Transverse colon (tissue), 4 donors: ENCODE results near the gene SMOC1. TPM values are rescaled to one million over a fixed set of nuclear protein-coding genes. Genes with fewer than 3 reads are reported as not detected.
A peak's percentile ranks its signal among the peaks of the same experiment; 100 is the strongest.

Source experiments
- DNase-seq: peaks from one replicate; pipeline ENCODE4 v3.0.0-alpha.2; 2019
- H3K27ac ChIP-seq, 4 donors: fragments of 200-600 bp; sonication (generic); 2 replicates each; pipeline ENCODE4 v1.5.1; 2016 to 2018; ENCODE audit warnings: inconsistent platforms in 4 of 4
- H3K27me3 ChIP-seq: fragments of 200-600 bp; sonication (generic); 2 replicates; pipeline ENCODE4 v1.5.1; 2017; ENCODE audit warnings: inconsistent platforms
- H3K36me3 ChIP-seq, 4 donors: fragments of 200-600 bp; sonication (generic); 2 replicates each; pipeline ENCODE4 v1.5.1; 2017 to 2019; ENCODE audit warnings: inconsistent platforms in 4 of 4
- H3K4me1 ChIP-seq, 4 donors: fragments of 200-600 bp; sonication (generic); 2 replicates each; pipeline ENCODE4 v1.5.1; 2017 to 2020; ENCODE audit warnings: inconsistent platforms in 4 of 4
- H3K4me3 ChIP-seq, 4 donors: fragments of 200-600 bp; sonication (generic); 1 replicate in 1 of 4; 2 replicates in 3 of 4; pipeline versions ENCODE4 v1.5.1 to v1.6.1; 2017 to 2019; ENCODE audit warnings: inconsistent platforms in 4 of 4
- H3K9me3 ChIP-seq, 2 donors: fragments of 200-600 bp; sonication (generic); 2 replicates each; pipeline ENCODE4 v1.5.1; 2017 to 2019; ENCODE audit warnings: inconsistent platforms in 2 of 2
- EP300 ChIP-seq: sonication (generic); formaldehyde crosslinking; IDR thresholded peaks from one replicate; pipeline ENCODE4 v1.6.1; 2017; ENCODE audit warnings: antibody characterized with exemption, low read depth
- POLR2A ChIP-seq: fragments of 450-650 bp; IDR thresholded peaks from one replicate; pipeline ENCODE4 v1.6.1; 2016; ENCODE audit warnings: antibody characterized with exemption, mild to moderate bottlenecking, moderate library complexity
- POLR2AphosphoS5 ChIP-seq, 3 donors: sonication (generic); formaldehyde crosslinking; IDR thresholded peaks; one replicate each; pipeline ENCODE4 v1.6.1; 2016; ENCODE audit warnings: antibody characterized with exemption in 3 of 3
- WGBS, 2 donors: methylation state at CpG; one replicate each; pipeline ENCODE4 v1.1.5; 2018; ENCODE audit warnings: low coverage in 1 of 2; 5-methylcytosine and 5-hydroxymethylcytosine counted together
- in situ Hi-C, 4 donors: fragments of 200-750 bp; cut with MboI; loops; one replicate each; pipeline versions ENCODE4 v1.15.0 to v1.15.1; 2017; ENCODE audit warnings: low sequenced_read_pairs in 3 of 4, low pct_ligation_motif_present in 1 of 4, low pct_unique_long_range_greater_than_20kb in 1 of 4
- intact Hi-C: fragments of 100-400 bp; cut with DNase I; formaldehyde crosslinking; loops from one replicate; pipeline ENCODE4 v1.15.1; 2023; ENCODE audit warnings: low total_unique reads
- total RNA-seq, 4 donors: library from RNA; depleted of rRNA; stranded (reverse); fragments of >200 nt; gene quantifications; one replicate each; pipeline ENCODE4 v1.1.0, GENCODE V29; 2016
- TF ChIP-seq, protein P1 (sequence below), 5 experiments: fragments of 200-600 bp in 3 of 5; fragments of 450-650 bp in 2 of 5; sonication (generic) in 3 of 5; IDR thresholded peaks; 1 replicate in 2 of 5; 2 replicates in 3 of 5; pipeline ENCODE4 v1.5.1; 2016 to 2017; ENCODE audit warnings: antibody characterized with exemption in 5 of 5, inconsistent platforms in 3 of 5, mild to moderate bottlenecking in 2 of 5, moderate library complexity in 1 of 5

The SMOC1 gene
- total RNA-seq, 4 donors from 2014 or later: 0.82 to 1.3 TPM; not detected in 2

DNA sequence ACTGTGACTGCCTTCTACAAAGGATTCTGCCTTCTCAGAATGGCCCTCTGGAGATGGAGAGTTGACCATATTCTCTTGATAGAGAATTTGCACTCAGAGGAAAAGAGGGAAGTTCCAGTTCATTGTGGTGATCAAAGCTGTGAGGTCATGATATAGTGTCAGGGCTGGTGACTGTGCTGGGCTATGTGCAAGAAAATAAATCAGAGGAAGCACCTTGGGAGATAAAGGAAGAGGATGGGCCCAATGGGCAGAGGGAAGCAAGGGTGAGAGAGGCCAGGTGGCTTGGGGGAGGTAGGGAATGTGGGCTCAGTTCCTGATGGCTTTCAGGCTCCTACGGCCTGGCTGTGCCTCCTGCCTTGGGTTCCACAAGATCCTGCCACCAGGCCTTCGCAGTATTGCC, 163.8 kb downstream of the SMOC1 start:
- in situ Hi-C loops (no loop called here), intact Hi-C loops (no loop called here)
- DNase-seq: no peak
- no peak overlapping the region for H3K27ac ChIP-seq
- peaks cover 8% of the 10 kb centered on the region for H3K27me3 ChIP-seq
- H3K9me3 ChIP-seq: no peaks in the 10 kb centered on the region
- H3K4me3 ChIP-seq: no peak overlapping the region
- 50 to 83% methylated on average over 1 to 2 of the region's 2 CpGs for WGBS, 2 donors
- no peaks in the 10 kb centered on the region for H3K36me3 ChIP-seq
- H3K4me1 ChIP-seq: peaks cover 0 to 7% (median 3%) of the 10 kb centered on the region in 4 donors
- TF ChIP-seq POLR2A (no peak), EP300 (no peak), POLR2AphosphoS5 (IDR thresholded peaks at IDR 0.05) (no peak)
- TF ChIP-seq, protein P1, sequence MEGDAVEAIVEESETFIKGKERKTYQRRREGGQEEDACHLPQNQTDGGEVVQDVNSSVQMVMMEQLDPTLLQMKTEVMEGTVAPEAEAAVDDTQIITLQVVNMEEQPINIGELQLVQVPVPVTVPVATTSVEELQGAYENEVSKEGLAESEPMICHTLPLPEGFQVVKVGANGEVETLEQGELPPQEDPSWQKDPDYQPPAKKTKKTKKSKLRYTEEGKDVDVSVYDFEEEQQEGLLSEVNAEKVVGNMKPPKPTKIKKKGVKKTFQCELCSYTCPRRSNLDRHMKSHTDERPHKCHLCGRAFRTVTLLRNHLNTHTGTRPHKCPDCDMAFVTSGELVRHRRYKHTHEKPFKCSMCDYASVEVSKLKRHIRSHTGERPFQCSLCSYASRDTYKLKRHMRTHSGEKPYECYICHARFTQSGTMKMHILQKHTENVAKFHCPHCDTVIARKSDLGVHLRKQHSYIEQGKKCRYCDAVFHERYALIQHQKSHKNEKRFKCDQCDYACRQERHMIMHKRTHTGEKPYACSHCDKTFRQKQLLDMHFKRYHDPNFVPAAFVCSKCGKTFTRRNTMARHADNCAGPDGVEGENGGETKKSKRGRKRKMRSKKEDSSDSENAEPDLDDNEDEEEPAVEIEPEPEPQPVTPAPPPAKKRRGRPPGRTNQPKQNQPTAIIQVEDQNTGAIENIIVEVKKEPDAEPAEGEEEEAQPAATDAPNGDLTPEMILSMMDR (IDR thresholded peaks at IDR 0.05): no peak

DNA sequence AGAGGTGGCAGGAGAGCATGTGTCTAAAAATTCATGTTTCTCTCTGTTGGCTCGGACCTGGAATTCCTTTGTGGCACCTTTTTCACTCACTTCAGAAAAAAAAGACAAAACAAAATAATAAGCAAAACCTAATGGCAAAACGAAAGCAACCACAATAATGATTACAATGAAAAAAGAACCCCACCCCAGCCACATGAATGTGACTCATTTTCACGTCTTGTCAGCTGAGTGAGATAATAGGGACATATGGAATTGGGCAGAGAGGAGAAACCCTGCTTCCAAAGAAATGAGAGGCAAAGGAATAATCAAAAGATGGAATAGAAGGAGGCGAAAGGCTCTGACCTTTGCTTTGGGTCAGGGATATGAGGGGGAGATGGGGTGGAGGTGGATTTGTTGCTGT, 166.1 kb downstream of the SMOC1 start:
- DNase-seq: no peak
- Histone ChIP-seq H3K27me3 (peaks cover 8% of the 10 kb centered on the region), H3K36me3 (no peaks in the 10 kb centered on the region), H3K27ac (no peak overlapping the region), H3K9me3 (no peaks in the 10 kb centered on the region), H3K4me3 (no peak overlapping the region), H3K4me1 (peaks cover 0 to 7% (median 3%) of the 10 kb centered on the region in 4 donors)
- intact Hi-C loops (no loop called here), in situ Hi-C loops (no loop called here)
- TF ChIP-seq, protein P1 (IDR thresholded peaks at IDR 0.05): no peak
- no peak for TF ChIP-seq EP300
- TF ChIP-seq POLR2AphosphoS5 (IDR thresholded peaks at IDR 0.05): no peak
- TF ChIP-seq POLR2A: no peak
- 63 to 73% methylated on average over 4 of the region's 4 CpGs for WGBS, 2 donors

DNA sequence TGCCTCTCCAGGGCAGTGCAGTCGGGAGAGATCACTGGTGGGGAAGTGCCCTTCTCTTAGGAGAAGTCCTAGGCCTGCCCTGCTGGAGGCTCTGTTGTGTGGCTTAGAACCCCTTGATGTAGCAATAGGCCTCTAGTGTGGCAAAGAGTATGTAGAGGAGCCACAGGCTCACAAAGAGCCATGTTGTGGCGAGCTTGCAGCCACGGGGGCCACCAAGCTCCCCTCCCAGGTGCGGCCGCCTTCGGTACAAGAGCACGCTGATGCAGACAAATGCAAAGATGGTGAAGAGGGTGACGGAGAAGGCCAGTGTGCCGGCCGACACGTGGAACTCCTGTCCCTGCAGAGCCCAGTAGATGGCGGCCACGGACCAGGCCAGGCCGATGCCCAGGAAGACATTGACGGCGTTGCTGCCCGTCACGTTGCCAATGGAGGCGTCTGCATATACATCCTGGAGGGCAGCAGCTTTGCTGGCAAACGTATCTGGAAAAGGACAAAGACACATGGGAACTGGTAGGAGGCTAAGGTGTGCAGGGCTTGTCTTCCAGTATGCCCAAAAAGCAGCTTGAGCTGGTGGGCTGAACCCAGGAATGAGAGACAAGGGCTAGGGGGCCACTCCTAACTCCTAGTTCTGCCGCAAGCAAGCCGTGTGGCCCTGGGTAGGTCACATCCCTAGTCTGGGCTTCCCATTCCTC, 166.8 kb downstream of the SMOC1 start:
- Histone ChIP-seq H3K4me1 (peaks cover 0 to 7% (median 3%) of the 10 kb centered on the region in 4 donors), H3K4me3 (no peak overlapping the region), H3K27me3 (peaks cover 8% of the 10 kb centered on the region), H3K36me3 (no peaks in the 10 kb centered on the region), H3K9me3 (no peaks in the 10 kb centered on the region), H3K27ac (no peak overlapping the region)
- intact Hi-C loops (no loop called here), in situ Hi-C loops (no loop called here)
- TF ChIP-seq, protein P1 (IDR thresholded peaks at IDR 0.05): peak; percentile 55 to 75 (median 69)
- no peak for TF ChIP-seq POLR2AphosphoS5 (IDR thresholded peaks at IDR 0.05)
- 3 to 29% methylated on average over 10 to 22 of the region's 22 CpGs for WGBS, 2 donors
- peak; percentile 78 for DNase-seq

DNA sequence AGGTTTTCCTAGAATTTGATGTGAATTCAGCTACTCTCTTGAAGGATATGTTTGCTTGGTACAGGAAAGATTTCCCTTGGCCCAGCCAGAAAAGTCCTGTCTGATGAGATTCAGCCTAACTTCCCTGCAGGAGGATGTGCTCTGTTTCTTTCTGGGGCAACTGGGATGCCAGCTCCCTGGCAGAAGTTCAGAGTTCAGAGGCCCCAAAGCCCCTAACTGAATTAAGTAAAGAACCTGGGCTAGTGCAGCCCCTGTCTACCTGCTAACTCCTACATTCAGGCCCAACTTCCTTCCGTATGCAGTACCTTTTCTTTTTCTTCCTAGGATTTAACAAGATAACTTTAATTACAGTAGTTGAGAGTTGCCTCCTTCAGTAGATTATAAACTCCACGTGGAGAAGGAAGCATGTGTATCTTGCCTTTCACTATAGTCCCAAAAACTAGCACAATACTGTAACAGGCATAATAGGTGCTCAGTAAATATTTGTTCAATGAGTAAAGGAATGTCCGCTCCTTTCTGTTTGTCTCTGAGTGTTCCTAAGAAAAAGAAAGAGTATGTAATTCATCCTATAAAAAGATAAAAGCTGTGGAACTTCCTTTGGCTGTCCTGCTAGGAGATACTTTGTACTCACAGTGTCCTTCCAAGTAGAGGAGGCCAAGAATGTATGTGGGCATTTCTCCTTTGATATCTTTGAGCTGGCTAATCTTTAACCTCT, 168.5 kb downstream of the SMOC1 start:
- Histone ChIP-seq H3K9me3 (no peaks in the 10 kb centered on the region), H3K27ac (no peak overlapping the region), H3K27me3 (peaks cover 5% of the 10 kb centered on the region), H3K4me1 (peaks cover 0 to 7% (median 3%) of the 10 kb centered on the region in 4 donors), H3K36me3 (no peaks in the 10 kb centered on the region), H3K4me3 (no peak overlapping the region)
- no peak for DNase-seq
- 41 to 42% methylated on average over 3 of the region's 3 CpGs for WGBS, 2 donors
- in situ Hi-C loops: no loop called here
- intact Hi-C loops: no loop called here
- TF ChIP-seq POLR2AphosphoS5 (IDR thresholded peaks at IDR 0.05): no peak
- TF ChIP-seq, protein P1 (IDR thresholded peaks at IDR 0.05): no peak
- no peak for TF ChIP-seq EP300
- TF ChIP-seq POLR2A: no peak
